Fibroblast of villous mesenchyme (primary cell): ENCODE measurements around the gene CHAT. TPM values are rescaled to one million over a fixed set of nuclear protein-coding genes. Genes with fewer than 3 reads are reported as not detected.

Source experiments
- DNase-seq: peaks from one replicate; pipeline ENCODE4 v3.0.0-alpha.2; 2010; ENCODE audit warnings: low read depth
- H3K4me3 ChIP-seq: 2 replicates; pipeline ENCODE4 v1.5.1; 2011; ENCODE audit warnings: low read depth, mild to moderate bottlenecking, low read length
- CTCF ChIP-seq: IDR thresholded peaks from 2 replicates; pipeline ENCODE4 v1.5.1; 2012; ENCODE audit warnings: low read depth, mild to moderate bottlenecking, low read length; ENCODE audit not compliant: insufficient read depth
- total RNA-seq: library from RNA; depleted of rRNA; stranded (reverse); fragments of >200 nt; gene quantifications from 2 replicates; pipeline ENCODE4 v1.2.3, GENCODE V29; 2012

Gene CHAT
- total RNA-seq, 1 donor: not detected

GRCh38 chr10:49600046-49600445 is 13.8 kb upstream of the CHAT start:
- no peak overlapping the region for H3K4me3 ChIP-seq
- no peak for DNase-seq
- no peak for TF ChIP-seq CTCF

GRCh38 chr10:49600781-49601400 is 12.9 kb upstream of the CHAT start:
- DNase-seq: no peak
- no peak overlapping the region for H3K4me3 ChIP-seq
- no peak for TF ChIP-seq CTCF

GRCh38 chr10:49601857-49602256 is 12.0 kb upstream of the CHAT start:
- no peak for DNase-seq
- no peak overlapping the region for H3K4me3 ChIP-seq
- no peak for TF ChIP-seq CTCF

- TF ChIP-seq CTCF: no peak
- no peak overlapping the region for H3K4me3 ChIP-seq
- DNase-seq: no peak
Observed at GRCh38 chr10:49602380-49603023, 11.3 kb upstream of the CHAT start.

- no peak for DNase-seq
- H3K4me3 ChIP-seq: no peak overlapping the region
- TF ChIP-seq CTCF: no peak
Observed at GRCh38 chr10:49605216-49605938, 8.5 kb upstream of the CHAT start.

- no peak for DNase-seq
- no peak for TF ChIP-seq CTCF
- H3K4me3 ChIP-seq: no peak overlapping the region
Observed at GRCh38 chr10:49605939-49606509, 7.8 kb upstream of the CHAT start.
